ES-I3 (cell line): Measurements from ENCODE around the gene SEPSECS.
A peak's percentile ranks its signal among the peaks of the same experiment; 100 is the strongest.

Experiments
- H3K36me3 ChIP-seq: 2 replicates; pipeline ENCODE4 v1.6.1; 2013; ENCODE audit warnings: mild to moderate bottlenecking, low read length, control low read depth, moderate library complexity; ENCODE audit not compliant: insufficient read depth
- H3K4me1 ChIP-seq: 2 replicates; pipeline ENCODE4 v1.6.1; 2013; ENCODE audit warnings: mild to moderate bottlenecking, control low read depth, low read length; ENCODE audit not compliant: insufficient read depth
- H3K9ac ChIP-seq: 2 replicates; pipeline ENCODE4 v1.6.1; 2013; ENCODE audit warnings: low read depth, mild to moderate bottlenecking, low read length, moderate library complexity
- H3K9me3 ChIP-seq: 2 replicates; pipeline ENCODE4 v1.6.1; 2013; ENCODE audit warnings: mild to moderate bottlenecking, low read length, moderate library complexity; ENCODE audit not compliant: control insufficient read depth, insufficient read depth

Gene SEPSECS

GRCh38 chr4:25169446-25169845 is 9.2 kb upstream of the SEPSECS start:
- Histone ChIP-seq H3K9ac (no peak overlapping the region), H3K36me3 (no peaks in the 10 kb centered on the region), H3K9me3 (no peaks in the 10 kb centered on the region), H3K4me1 (peaks cover 13% of the 10 kb centered on the region; the same call in 1 of the 2 replicates)

- H3K4me1 ChIP-seq, result peaks cover 5% of the 10 kb centered on the region; the same call in 1 of the 2 replicates
- H3K9ac ChIP-seq, result no peak overlapping the region
- no peaks in the 10 kb centered on the region for H3K36me3 ChIP-seq
- H3K9me3 ChIP-seq, result no peaks in the 10 kb centered on the region
These were observed 5.7 kb upstream of the SEPSECS start for GRCh38 chr4:25165916-25166315.

- Histone ChIP-seq H3K4me1 (peaks cover 5% of the 10 kb centered on the region; the same call in 1 of the 2 replicates), H3K9me3 (no peaks in the 10 kb centered on the region), H3K9ac (no peak overlapping the region), H3K36me3 (no peaks in the 10 kb centered on the region)
These were observed 2.9 kb upstream of the SEPSECS start for GRCh38 chr4:25163196-25163595.

- H3K4me1 ChIP-seq, result peaks cover 5% of the 10 kb centered on the region; the same call in 1 of the 2 replicates
- no peaks in the 10 kb centered on the region for H3K9me3 ChIP-seq
- H3K36me3 ChIP-seq, result no peaks in the 10 kb centered on the region
- no peak overlapping the region for H3K9ac ChIP-seq
These were observed 2.3 kb upstream of the SEPSECS start for GRCh38 chr4:25162566-25162965.

GRCh38 chr4:25161593-25161950 is 1.3 kb upstream of the SEPSECS start:
- Histone ChIP-seq H3K9ac (peak overlapping the region; percentile 87; the same call in 1 of the 2 replicates), H3K4me1 (peaks cover 5% of the 10 kb centered on the region; the same call in 1 of the 2 replicates), H3K9me3 (no peaks in the 10 kb centered on the region), H3K36me3 (no peaks in the 10 kb centered on the region)

GRCh38 chr4:25160714-25161592 is 704 bp upstream of the SEPSECS start:
- Histone ChIP-seq H3K9ac (peak overlapping the region; percentile 87), H3K9me3 (no peaks in the 10 kb centered on the region), H3K36me3 (no peaks in the 10 kb centered on the region), H3K4me1 (peaks cover 5% of the 10 kb centered on the region; the same call in 1 of the 2 replicates)

GRCh38 chr4:25158817-25159216 is 1.4 kb downstream of the SEPSECS start:
- no peaks in the 10 kb centered on the region for H3K9me3 ChIP-seq

GRCh38 chr4:25157081-25157480 is 3.2 kb downstream of the SEPSECS start:
- Histone ChIP-seq H3K36me3 (no peaks in the 10 kb centered on the region; the same call in 1 of the 2 replicates), H3K9me3 (no peaks in the 10 kb centered on the region), H3K4me1 (peaks cover 5% of the 10 kb centered on the region; the same call in 1 of the 2 replicates), H3K9ac (no peak overlapping the region)

More at GRCh38 chr4:25158817-25159216, 1.4 kb downstream of the SEPSECS start:
- Histone ChIP-seq H3K4me1 (peaks cover 5% of the 10 kb centered on the region; the same call in 1 of the 2 replicates), H3K36me3 (no peaks in the 10 kb centered on the region; the same call in 1 of the 2 replicates), H3K9ac (no peak overlapping the region)

GRCh38 chr4:25155947-25156346 is 4.3 kb downstream of the SEPSECS start:
- Histone ChIP-seq H3K4me1 (no peaks in the 10 kb centered on the region), H3K9me3 (no peaks in the 10 kb centered on the region), H3K36me3 (no peaks in the 10 kb centered on the region; the same call in 1 of the 2 replicates)

GRCh38 chr4:25154594-25155265 is 5.5 kb downstream of the SEPSECS start:
- no peaks in the 10 kb centered on the region for H3K4me1 ChIP-seq
- no peaks in the 10 kb centered on the region for H3K9me3 ChIP-seq
- no peaks in the 10 kb centered on the region; the same call in 1 of the 2 replicates for H3K36me3 ChIP-seq
- H3K9ac ChIP-seq, result no peak overlapping the region

More at GRCh38 chr4:25155947-25156346, 4.3 kb downstream of the SEPSECS start:
- no peak overlapping the region for H3K9ac ChIP-seq

- H3K36me3 ChIP-seq, result no peaks in the 10 kb centered on the region; the same call in 1 of the 2 replicates
- no peaks in the 10 kb centered on the region for H3K4me1 ChIP-seq
- H3K9me3 ChIP-seq, result no peaks in the 10 kb centered on the region
- H3K9ac ChIP-seq, result no peak overlapping the region
These were observed 14.2 kb downstream of the SEPSECS start for GRCh38 chr4:25146076-25146475.

GRCh38 chr4:25144870-25145481 is 15.3 kb downstream of the SEPSECS start:
- Histone ChIP-seq H3K36me3 (no peaks in the 10 kb centered on the region), H3K9me3 (no peaks in the 10 kb centered on the region), H3K9ac (no peak overlapping the region)

GRCh38 chr4:25142468-25142867 is 17.8 kb downstream of the SEPSECS start:
- H3K9ac ChIP-seq, result no peak overlapping the region
- H3K36me3 ChIP-seq, result no peaks in the 10 kb centered on the region
- H3K4me1 ChIP-seq, result no peaks in the 10 kb centered on the region
- H3K9me3 ChIP-seq, result no peaks in the 10 kb centered on the region

More at GRCh38 chr4:25144870-25145481, 15.3 kb downstream of the SEPSECS start:
- H3K4me1 ChIP-seq, result no peaks in the 10 kb centered on the region

GRCh38 chr4:25141592-25141991 is 18.7 kb downstream of the SEPSECS start:
- H3K9me3 ChIP-seq, result no peaks in the 10 kb centered on the region
- no peaks in the 10 kb centered on the region for H3K4me1 ChIP-seq
- no peaks in the 10 kb centered on the region for H3K36me3 ChIP-seq
- H3K9ac ChIP-seq, result no peak overlapping the region
